K562 (cell line): ENCODE data around the gene PDZD2. TPM values are rescaled to one million over a fixed set of nuclear protein-coding genes. Genes with fewer than 3 reads are reported as not detected.

Experiments
- ATAC-seq: fragments of 200-7000 bp; cut with Tn5 transposase; 3 replicates; pipeline ENCODE4 v1.9.1; 2020; ENCODE audit warnings: moderate library complexity
- BruUV-seq: library from RNA; stranded (reverse); fragments of 400-500 nt; replicated peaks from 2 replicates; lab custom pipeline; 2021; lab: Mats Ljungman, UMichigan
- CTCF ChIA-PET: fragments of 300-600 bp; formaldehyde crosslinking; extraction: SDS; loops from one replicate; lab custom pipeline; 2021; ENCODE audit warnings: low intra/inter-chr PET ratio; lab: Yijun Ruan, JAX
- POLR2A ChIA-PET: fragments of 300-600, 350-650 bp; sonication (Branson Sonifier 250); formaldehyde crosslinking; extraction: SDS; loops from one replicate; lab custom pipeline; 2021; ENCODE audit warnings: antibody characterized with exemption, inconsistent platforms; lab: Yijun Ruan, JAX
- DNase-seq, 4 experiments: peaks; one replicate each; pipeline versions ENCODE4 v3.0.0 to v3.0.0-alpha.2; 2011 to 2018; ENCODE audit warnings: low spot score in 3 of 4, mixed read lengths in 3 of 4; ENCODE audit errors: extremely low read depth in 1 of 4
- FAIRE-seq: peaks from 2 replicates; lab custom pipeline; 2011; peaks lifted over from hg19 to GRCh38; lab: Jason Lieb, UNC
- H2AFZ ChIP-seq: 2 replicates; pipeline ENCODE4 v1.6.0; 2011; ENCODE audit warnings: low read depth, low read length, control low read depth, inconsistent platforms
- H3K27ac ChIP-seq: fragments of 200-600 bp; 3 replicates; pipeline ENCODE4 v1.8.0; 2011; ENCODE audit warnings: low read depth, mild to moderate bottlenecking, control low read depth, inconsistent platforms, low read length, moderate library complexity, mixed read lengths; ENCODE audit errors: extremely low read depth
- H3K27me3 ChIP-seq, 2 experiments: fragments of 300-600 bp in 1 of 2; 2 replicates in 1 of 2; 3 replicates in 1 of 2; pipeline versions ENCODE4 v1.6.0 to v1.8.0; 2011; ENCODE audit warnings: inconsistent platforms in 2 of 2, low read length in 2 of 2, mild to moderate bottlenecking in 1 of 2, mixed read lengths in 1 of 2, moderate library complexity in 1 of 2; ENCODE audit not compliant: control insufficient read depth in 2 of 2, insufficient read depth in 2 of 2
- H3K36me3 ChIP-seq: fragments of 300-600 bp; 3 replicates; pipeline ENCODE4 v1.8.0; 2011; ENCODE audit warnings: mild to moderate bottlenecking, low read length, inconsistent platforms; ENCODE audit not compliant: control insufficient read depth, insufficient read depth
- H3K4me1 ChIP-seq, 2 experiments: fragments of 200-600 bp in 1 of 2; replicated peaks in 1 of 2; 2 replicates in 1 of 2; 3 replicates in 1 of 2; pipeline versions ENCODE4 v1.5.1 to v1.8.0; 2011; ENCODE audit warnings: inconsistent platforms in 2 of 2, low read length in 2 of 2, mild to moderate bottlenecking in 1 of 2, mixed read lengths in 1 of 2, moderate library complexity in 1 of 2; ENCODE audit not compliant: control insufficient read depth in 2 of 2, insufficient read depth in 2 of 2
- H3K4me2 ChIP-seq: 2 replicates; pipeline ENCODE4 v1.6.1; 2011; ENCODE audit warnings: low read length, control low read depth, inconsistent platforms, mixed read lengths; ENCODE audit not compliant: insufficient read depth
- H3K4me3 ChIP-seq: fragments of 200-600 bp; sonication (generic), shearing (Covaris generic); 2 replicates; pipeline ENCODE4 v1.5.1; 2016; ENCODE audit warnings: control low read depth, inconsistent platforms
- H3K79me2 ChIP-seq: fragments of 200-600 bp; 3 replicates; pipeline ENCODE4 v1.8.0; 2011; ENCODE audit warnings: low read length, inconsistent platforms; ENCODE audit not compliant: control insufficient read depth, insufficient read depth
- H3K9ac ChIP-seq, 2 experiments: 2 replicates each; pipeline versions ENCODE4 v1.6.0 to v1.6.1; 2011; ENCODE audit warnings: low read depth in 2 of 2, low read length in 2 of 2, control low read depth in 1 of 2, inconsistent platforms in 1 of 2, mild to moderate bottlenecking in 1 of 2, mixed read lengths in 1 of 2; ENCODE audit not compliant: insufficient read depth in 1 of 2
- H3K9me1 ChIP-seq: one replicate; pipeline ENCODE4 v1.6.0; 2011; ENCODE audit warnings: inconsistent platforms, mild to moderate bottlenecking, low read length, moderate library complexity; ENCODE audit not compliant: control insufficient read depth, insufficient read depth
- H3K9me3 ChIP-seq: replicated peaks from 2 replicates; pipeline ENCODE4 v1.5.1; 2011; ENCODE audit warnings: low read depth, low read length, inconsistent platforms; ENCODE audit not compliant: control insufficient read depth, insufficient read depth
- H4K20me1 ChIP-seq: replicated peaks from 2 replicates; pipeline ENCODE4 v1.6.1; 2011; ENCODE audit warnings: low read length, inconsistent platforms, mixed read lengths; ENCODE audit not compliant: control insufficient read depth, insufficient read depth
- E2F8 ChIP-seq: fragments of 450-650 bp; IDR thresholded peaks from 2 replicates; pipeline ENCODE4 v1.7.1; 2018; ENCODE audit warnings: mild to moderate bottlenecking, low read depth; ENCODE audit not compliant: partially characterized antibody
- HMG20B ChIP-seq: fragments of 250-450 bp; sonication (Bioruptor Pico); IDR thresholded peaks from 2 replicates; pipeline ENCODE4 v1.5.0; 2021; ENCODE audit warnings: mild to moderate bottlenecking
- IRF2 ChIP-seq: sonication (generic); formaldehyde crosslinking; IDR thresholded peaks from 2 replicates; pipeline ENCODE4 v1.8.1; 2022; ENCODE audit warnings: mild to moderate bottlenecking, missing genetic modification reagents
- TCF15 ChIP-seq: fragments of 250-450 bp; sonication (Bioruptor Pico); IDR thresholded peaks from 2 replicates; pipeline ENCODE4 v1.8.0; 2022; ENCODE audit warnings: moderate library complexity, mild to moderate bottlenecking, inconsistent platforms
- ZNF121 ChIP-seq: sonication (generic); formaldehyde crosslinking; conservative IDR thresholded peaks from 2 replicates; pipeline ENCODE4 v1.8.0; 2022; ENCODE audit warnings: missing genetic modification reagents
- ZNF274 ChIP-seq: IDR thresholded peaks from 2 replicates; pipeline ENCODE4 v1.6.1; 2011; ENCODE audit warnings: low read depth, mild to moderate bottlenecking, low read length, moderate library complexity, borderline replicate concordance
- ZNF77 ChIP-seq: fragments of 250-450 bp; sonication (Bioruptor Pico); IDR thresholded peaks from 2 replicates; pipeline ENCODE4 v1.5.0; 2020
- WGBS: fragments of 100-300 bp; shearing (Covaris generic); methylation state at CpG from one replicate; pipeline ENCODE4 v1.1.6; 2016; ENCODE audit warnings: low coverage, mixed read lengths; ENCODE audit not compliant: insufficient coverage; ENCODE audit errors: missing lambda C conversion rate; 5-methylcytosine and 5-hydroxymethylcytosine counted together
- in situ Hi-C: fragments of 300-500 bp; cut with MboI; formaldehyde crosslinking; loops from 4 replicates; pipeline ENCODE4 v1.15.0; 2018; ENCODE audit warnings: inconsistent platforms, mixed read lengths
- intact Hi-C: fragments of 100-400 bp; cut with micrococcal nuclease; formaldehyde crosslinking; loops from 2 replicates; pipeline ENCODE4 v1.14.2; 2022
- polyA plus RNA-seq, 8 experiments: library from polyadenylated mRNA; depleted of rRNA in 4 of 8; stranded (reverse) in 5 of 8; unstranded in 3 of 8; fragments of >200 nt; fragmentation: Nextera tagmentation in 2 of 8; fragmentation: Illumina TruSeq in 1 of 8; extraction: Ambion mirVana in 2 of 8; extraction: Trizol in 1 of 8; gene quantifications; 2 replicates each; pipeline versions ENCODE4 v1.2.1 to v1.2.3, GENCODE V29; 2011 to 2014; ENCODE audit warnings: inconsistent platforms in 1 of 8, missing spikeins in 1 of 8
- total RNA-seq, 7 experiments: library from RNA; depleted of rRNA in 6 of 7; stranded (reverse); fragments of >200 nt in 6 of 7; fragmentation: Illumina TruSeq in 2 of 7; extraction: Trizol in 2 of 7; gene quantifications; 2 replicates each; pipeline versions ENCODE4 v1.2.1 to v1.2.3, GENCODE V29; 2011 to 2021; ENCODE audit warnings: low replicate concordance in 1 of 7

The PDZD2 gene
- total and polyA plus RNA-seq, 9 of the 15 experiments (the other 6 are each of a cell fraction or from before 2014, with no cell fraction given) = 0.02 to 0.08 (median 0.04) TPM; not detected in 6

- 1% methylated on average over 7 of the region's 7 CpGs for WGBS
- Histone ChIP-seq H3K27me3 (peaks cover 24 to 27% of the 10 kb centered on the region in 2 experiments; a peak in 4 of 5 replicates), H3K9ac (no peak overlapping the region), H2AFZ (no peak overlapping the region), H3K9me3 (no peaks in the 10 kb centered on the region), H3K9me1 (no peaks in the 10 kb centered on the region), H3K79me2 (no peaks in the 10 kb centered on the region), H3K4me1 (no peaks in the 10 kb centered on the region), H3K36me3 (no peaks in the 10 kb centered on the region), H3K27ac (no peak overlapping the region), H3K4me3 (no peak overlapping the region), H3K4me2 (no peak overlapping the region), H4K20me1 (no peaks in the 10 kb centered on the region)
- ChIA-PET POLR2A (interaction anchor here (0.5 to 1.3 kb wide), 3 partner anchors 9 to 41 kb away, joined by 3 read pairs; no protein-coding TSS in a partner anchor), CTCF (no interaction called here)
- TF ChIP-seq TCF15 = no peak
- no peak for TF ChIP-seq ZNF121
- no peak for TF ChIP-seq ZNF274
- no peak for TF ChIP-seq IRF2
- TF ChIP-seq E2F8 = no peak
- TF ChIP-seq HMG20B = no peak
- no peak for TF ChIP-seq ZNF77 (CRISPR knock-in tag)
- BruUV-seq = no TSS peak
- intact Hi-C loops = no loop called here
- FAIRE-seq = no peak
- no peak for DNase-seq
- no peak for ATAC-seq
- in situ Hi-C loops = no loop called here
These were observed 349.2 kb downstream of the PDZD2 start for GRCh38 chr5:31987985-31988710.
